Ovary (tissue), 9 donors: Measurements from ENCODE around the gene FBXW8. TPM values are rescaled to one million over a fixed set of nuclear protein-coding genes. Genes with fewer than 3 reads are reported as not detected.

ENCODE experiments used
- DNase-seq, 5 donors: peaks; one replicate each; pipeline ENCODE4 v3.0.0-alpha.2; 2019 to 2020
- H3K27ac ChIP-seq, 2 donors: fragments of 200-600 bp; one replicate each; pipeline versions ENCODE4 v1.5.1 to v1.8.0; 2019 to 2022
- H3K27me3 ChIP-seq: fragments of 200-600 bp; one replicate; pipeline ENCODE4 v1.8.0; 2022
- H3K36me3 ChIP-seq: fragments of 200-600 bp; sonication (generic); one replicate; pipeline ENCODE4 v1.5.1; 2019
- H3K4me1 ChIP-seq: one replicate; pipeline ENCODE4 v1.8.1; 2013; ENCODE audit warnings: mild to moderate bottlenecking, moderate library complexity; ENCODE audit not compliant: insufficient read depth
- H3K4me3 ChIP-seq: fragments of 200-600 bp; sonication (generic); one replicate; pipeline ENCODE4 v1.5.1; 2017
- H3K9me3 ChIP-seq, 2 donors: fragments of 200-600 bp in 1 of 2; sonication (generic) in 1 of 2; one replicate each; pipeline versions ENCODE4 v1.5.1 to v1.8.1; 2013 to 2019; ENCODE audit warnings: mild to moderate bottlenecking in 1 of 2, moderate library complexity in 1 of 2
- EP300 ChIP-seq: sonication (generic); formaldehyde crosslinking; IDR thresholded peaks from one replicate; pipeline ENCODE4 v1.6.1; 2017; ENCODE audit warnings: antibody characterized with exemption
- POLR2A ChIP-seq: fragments of 450-650 bp; IDR thresholded peaks from one replicate; pipeline ENCODE4 v1.6.1; 2017; ENCODE audit warnings: antibody characterized with exemption, mild to moderate bottlenecking, moderate library complexity
- whole genome bisulfite sequencing, 3 donors: extraction: QIAGEN DNeasy Blood & Tissue Kit in 1 of 3; methylation state at CpG; one replicate each; pipeline versions ENCODE4 v1.1.5 to v1.1.7; 2013 to 2017; 5-methylcytosine and 5-hydroxymethylcytosine counted together
- intact Hi-C, 4 donors: fragments of 100-400 bp; cut with DNase I; formaldehyde crosslinking; loops; one replicate each; pipeline versions ENCODE4 v1.11.0 to v1.15.1; 2022 to 2023
- polyA plus RNA-seq, 2 donors: library from polyadenylated mRNA; stranded (reverse); fragments of 200-250 nt in 1 of 2; fragments of 350-450 nt in 1 of 2; fragmentation: Illumina TruSeq in 1 of 2; extraction: RNeasy Lipid Tissue Mini Kit (QIAGEN cat#74804) in 1 of 2; gene quantifications; one replicate each; pipeline ENCODE4 v1.2.3, GENCODE V29; 2013 to 2014
- total RNA-seq, 7 donors: library from RNA; depleted of rRNA in 2 of 7; stranded (reverse); fragments of >200 nt in 2 of 7; fragmentation: NEBNext Ultra II Directional in 3 of 7; extraction: Animal tissue kit (Norgen Biotek cat#: 25700) in 3 of 7; gene quantifications; one replicate each; pipeline versions ENCODE4 v1.1.0 to v1.2.4, GENCODE V29; 2016 to 2023
- TF ChIP-seq, protein P1 (sequence below), 3 donors: fragments of 450-650 bp in 2 of 3; fragments of 200-600 bp in 1 of 3; IDR thresholded peaks; one replicate each; pipeline versions ENCODE4 v1.5.1 to v1.8.0; 2016 to 2022; ENCODE audit warnings: antibody characterized with exemption in 3 of 3, mild to moderate bottlenecking in 1 of 3
- donor health status: DM: no; HTN: no; CAD: no; lungs with moderate emphysema.
- donor health status: DM: no; HTN: no; CAD: no.
- donor health status: Bipolar disorder and iron deficiency.
- donor health status: DM: yes; HTN: yes; CAD: no.
- donor health status: DM: no; HTN: no; CAD: no.
- donor health status: DM: yes; HTN: yes; CAD: no.

FBXW8 gene
- total and polyA plus RNA-seq, 9 donors = 7.4 to 23.1 (median 16.6) TPM

GRCh38 chr12:116934908-116935705, 24.4 kb downstream of the FBXW8 start:
- Histone ChIP-seq H3K27ac (no peak overlapping the region), H3K4me3 (no peak overlapping the region), H3K27me3 (no peaks in the 10 kb centered on the region), H3K4me1 (peaks cover 5% of the 10 kb centered on the region), H3K9me3 (no peaks in the 10 kb centered on the region), H3K36me3 (no peaks in the 10 kb centered on the region)
- intact Hi-C loops = no loop called here
- TF ChIP-seq EP300 (no peak), POLR2A (no peak)
- TF ChIP-seq, protein P1, sequence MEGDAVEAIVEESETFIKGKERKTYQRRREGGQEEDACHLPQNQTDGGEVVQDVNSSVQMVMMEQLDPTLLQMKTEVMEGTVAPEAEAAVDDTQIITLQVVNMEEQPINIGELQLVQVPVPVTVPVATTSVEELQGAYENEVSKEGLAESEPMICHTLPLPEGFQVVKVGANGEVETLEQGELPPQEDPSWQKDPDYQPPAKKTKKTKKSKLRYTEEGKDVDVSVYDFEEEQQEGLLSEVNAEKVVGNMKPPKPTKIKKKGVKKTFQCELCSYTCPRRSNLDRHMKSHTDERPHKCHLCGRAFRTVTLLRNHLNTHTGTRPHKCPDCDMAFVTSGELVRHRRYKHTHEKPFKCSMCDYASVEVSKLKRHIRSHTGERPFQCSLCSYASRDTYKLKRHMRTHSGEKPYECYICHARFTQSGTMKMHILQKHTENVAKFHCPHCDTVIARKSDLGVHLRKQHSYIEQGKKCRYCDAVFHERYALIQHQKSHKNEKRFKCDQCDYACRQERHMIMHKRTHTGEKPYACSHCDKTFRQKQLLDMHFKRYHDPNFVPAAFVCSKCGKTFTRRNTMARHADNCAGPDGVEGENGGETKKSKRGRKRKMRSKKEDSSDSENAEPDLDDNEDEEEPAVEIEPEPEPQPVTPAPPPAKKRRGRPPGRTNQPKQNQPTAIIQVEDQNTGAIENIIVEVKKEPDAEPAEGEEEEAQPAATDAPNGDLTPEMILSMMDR (IDR thresholded peaks at IDR 0.05) = no peak
- DNase-seq = no peak
- 80% methylated on average over 4 of the region's 4 CpGs for WGBS, 3 donors

- Histone ChIP-seq H3K27ac (no peak overlapping the region), H3K4me3 (no peak overlapping the region), H3K36me3 (no peaks in the 10 kb centered on the region), H3K27me3 (no peaks in the 10 kb centered on the region), H3K4me1 (peaks cover 5% of the 10 kb centered on the region), H3K9me3 (no peaks in the 10 kb centered on the region)
- intact Hi-C loops = no loop called here
- no peak for DNase-seq
- 31 to 47% (median 44%) methylated on average over 1 of the region's 1 CpG for WGBS, 3 donors
- TF ChIP-seq, protein P1 (IDR thresholded peaks at IDR 0.05) = no peak
- TF ChIP-seq EP300 = no peak
- no peak for TF ChIP-seq POLR2A
Observed at GRCh38 chr12:116937640-116938039, 26.9 kb downstream of the FBXW8 start.

- H3K27ac ChIP-seq = no peak overlapping the region
- TF ChIP-seq POLR2A (no peak), EP300 (no peak)
- TF ChIP-seq, protein P1 (IDR thresholded peaks at IDR 0.05) = no peak
- no peaks in the 10 kb centered on the region for H3K27me3 ChIP-seq
- no peaks in the 10 kb centered on the region for H3K4me1 ChIP-seq
- H3K9me3 ChIP-seq = no peaks in the 10 kb centered on the region
- no peak for DNase-seq
- WGBS, 3 donors = 89 to 94% (median 91%) methylated on average over 3 of the region's 3 CpGs
- no peaks in the 10 kb centered on the region for H3K36me3 ChIP-seq
- H3K4me3 ChIP-seq = no peak overlapping the region
- intact Hi-C loops = no loop called here
Observed at GRCh38 chr12:116939734-116940133, 29.0 kb downstream of the FBXW8 start.

DNA sequence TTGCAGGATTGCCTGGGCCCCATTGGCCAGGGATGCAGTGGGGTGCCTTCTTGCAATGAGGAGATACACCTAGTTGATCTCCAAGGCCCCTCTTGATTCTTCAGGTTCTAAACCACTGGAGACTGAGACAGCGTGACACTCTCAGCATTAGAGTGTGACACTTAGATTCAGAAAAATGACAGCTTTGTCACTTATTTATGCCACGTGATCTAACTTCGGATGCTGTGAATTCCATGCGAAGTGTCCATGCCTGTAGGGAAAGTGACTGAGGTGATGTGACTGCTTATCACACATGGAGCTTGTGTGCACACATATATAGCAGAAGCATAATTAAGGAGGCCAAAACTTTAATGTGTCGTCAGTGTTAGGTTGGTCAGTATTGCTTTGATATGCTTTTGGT, 30.4 kb downstream of the FBXW8 start:
- no peak for DNase-seq
- H3K27me3 ChIP-seq = no peaks in the 10 kb centered on the region
- WGBS, 3 donors = 94 to 96% (median 96%) methylated on average over 5 of the region's 5 CpGs
- no peaks in the 10 kb centered on the region for H3K36me3 ChIP-seq
- intact Hi-C loops = no loop called here
- H3K4me1 ChIP-seq = no peaks in the 10 kb centered on the region
- H3K27ac ChIP-seq = no peak overlapping the region
- H3K4me3 ChIP-seq = no peak overlapping the region
- no peaks in the 10 kb centered on the region for H3K9me3 ChIP-seq
- TF ChIP-seq EP300 (no peak), POLR2A (no peak)
